Stomach (tissue), 4 donors: ENCODE data around the gene TBC1D10A.

Experiments
- CTCF ChIP-seq, 7 experiments: fragments of 450-650 bp in 4 of 7; fragments of 200-600 bp in 3 of 7; sonication (generic) in 3 of 7; IDR thresholded peaks; one replicate each; pipeline ENCODE4 v1.5.1; 2016 to 2019; ENCODE audit warnings: antibody characterized with exemption in 7 of 7, control low read depth in 2 of 7, mild to moderate bottlenecking in 1 of 7
- EP300 ChIP-seq: sonication (generic); formaldehyde crosslinking; IDR thresholded peaks from one replicate; pipeline ENCODE4 v1.6.1; 2017; ENCODE audit warnings: antibody characterized with exemption
- POLR2A ChIP-seq, 4 donors: fragments of 450-650 bp; IDR thresholded peaks; one replicate each; pipeline ENCODE4 v1.6.1; 2016; ENCODE audit warnings: antibody characterized with exemption in 4 of 4, control low read depth in 2 of 4, mild to moderate bottlenecking in 1 of 4, moderate library complexity in 1 of 4
- POLR2AphosphoS5 ChIP-seq, 3 donors: sonication (generic); formaldehyde crosslinking; IDR thresholded peaks; one replicate each; pipeline ENCODE4 v1.6.1; 2016; ENCODE audit warnings: antibody characterized with exemption in 3 of 3

GRCh38 chr22:30295576-30295975 lies 31.2 kb downstream of the TBC1D10A start:
- TF ChIP-seq CTCF (IDR thresholded peaks at IDR 0.05) (no peak), POLR2A (IDR thresholded peaks at IDR 0.05) (no peak), EP300 (no peak), POLR2AphosphoS5 (IDR thresholded peaks at IDR 0.05) (no peak)
